Vagina (tissue), 2 donors: ENCODE measurements around the gene RAB29.

Experiments
- POLR2A ChIP-seq, 2 donors: fragments of 450-650 bp; IDR thresholded peaks; one replicate each; pipeline ENCODE4 v1.6.1; 2017; ENCODE audit warnings: antibody characterized with exemption in 2 of 2, mild to moderate bottlenecking in 2 of 2, moderate library complexity in 2 of 2
- POLR2AphosphoS5 ChIP-seq, 2 donors: sonication (generic); formaldehyde crosslinking; IDR thresholded peaks; one replicate each; pipeline ENCODE4 v1.9.0; 2017; ENCODE audit warnings: antibody characterized with exemption in 2 of 2, mild to moderate bottlenecking in 2 of 2, low read depth in 1 of 2; ENCODE audit not compliant: insufficient read depth in 1 of 2
- TF ChIP-seq, protein P1 (sequence below), 3 experiments: fragments of 450-650 bp in 2 of 3; fragments of 200-600 bp in 1 of 3; sonication (generic) in 1 of 3; IDR thresholded peaks; one replicate each; pipeline ENCODE4 v1.5.1; 2017 to 2019; ENCODE audit warnings: antibody characterized with exemption in 3 of 3, mild to moderate bottlenecking in 2 of 3, moderate library complexity in 2 of 3

- TF ChIP-seq POLR2AphosphoS5 (IDR thresholded peaks at IDR 0.05; ENCODE audit: insufficient read depth in 1 of 2, low read depth in 1 of 2) (no peak), POLR2A (IDR thresholded peaks at IDR 0.05) (no peak)
- TF ChIP-seq, protein P1, sequence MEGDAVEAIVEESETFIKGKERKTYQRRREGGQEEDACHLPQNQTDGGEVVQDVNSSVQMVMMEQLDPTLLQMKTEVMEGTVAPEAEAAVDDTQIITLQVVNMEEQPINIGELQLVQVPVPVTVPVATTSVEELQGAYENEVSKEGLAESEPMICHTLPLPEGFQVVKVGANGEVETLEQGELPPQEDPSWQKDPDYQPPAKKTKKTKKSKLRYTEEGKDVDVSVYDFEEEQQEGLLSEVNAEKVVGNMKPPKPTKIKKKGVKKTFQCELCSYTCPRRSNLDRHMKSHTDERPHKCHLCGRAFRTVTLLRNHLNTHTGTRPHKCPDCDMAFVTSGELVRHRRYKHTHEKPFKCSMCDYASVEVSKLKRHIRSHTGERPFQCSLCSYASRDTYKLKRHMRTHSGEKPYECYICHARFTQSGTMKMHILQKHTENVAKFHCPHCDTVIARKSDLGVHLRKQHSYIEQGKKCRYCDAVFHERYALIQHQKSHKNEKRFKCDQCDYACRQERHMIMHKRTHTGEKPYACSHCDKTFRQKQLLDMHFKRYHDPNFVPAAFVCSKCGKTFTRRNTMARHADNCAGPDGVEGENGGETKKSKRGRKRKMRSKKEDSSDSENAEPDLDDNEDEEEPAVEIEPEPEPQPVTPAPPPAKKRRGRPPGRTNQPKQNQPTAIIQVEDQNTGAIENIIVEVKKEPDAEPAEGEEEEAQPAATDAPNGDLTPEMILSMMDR (IDR thresholded peaks at IDR 0.05) = no peak
Measured at GRCh38 chr1:205786601-205787000, 11.3 kb upstream of the RAB29 start.
